NT2/D1 (cell line): Measurements from ENCODE around the gene PODNL1.

Source experiments
- DNase-seq: peaks from one replicate; pipeline ENCODE4 v3.0.0-alpha.2; 2011; ENCODE audit warnings: low read depth, low spot score
- H3K27me3 ChIP-seq: 2 replicates; pipeline ENCODE4 v1.6.0; 2011; ENCODE audit warnings: mild to moderate bottlenecking; ENCODE audit not compliant: insufficient read length, insufficient read depth
- H3K36me3 ChIP-seq: 2 replicates; pipeline ENCODE4 v1.6.1; 2011; ENCODE audit warnings: mild to moderate bottlenecking, low read length, mixed read lengths; ENCODE audit not compliant: insufficient read depth, insufficient read length
- H3K4me1 ChIP-seq: 2 replicates; pipeline ENCODE4 v1.5.1; 2011; ENCODE audit not compliant: insufficient read depth, insufficient read length
- H3K4me3 ChIP-seq: 2 replicates; pipeline ENCODE4 v1.5.1; 2011; ENCODE audit warnings: low read depth; ENCODE audit not compliant: insufficient read length
- H3K9ac ChIP-seq: 2 replicates; pipeline ENCODE4 v1.6.0; 2011; ENCODE audit warnings: low read depth; ENCODE audit not compliant: insufficient read length
- H3K9me3 ChIP-seq: 2 replicates; pipeline ENCODE4 v1.5.1; 2011; ENCODE audit warnings: mild to moderate bottlenecking, low read length; ENCODE audit not compliant: insufficient read depth
- SUZ12 ChIP-seq: IDR thresholded peaks from 2 replicates; pipeline ENCODE4 v1.6.1; 2011; ENCODE audit not compliant: insufficient read length, insufficient read depth; ENCODE audit errors: extremely low read depth
- YY1 ChIP-seq: IDR thresholded peaks from 2 replicates; pipeline ENCODE4 v1.6.1; 2011; ENCODE audit not compliant: insufficient read length, insufficient read depth
- ZNF274 ChIP-seq: IDR thresholded peaks from 2 replicates; pipeline ENCODE4 v1.6.1; 2011; ENCODE audit warnings: mild to moderate bottlenecking, low read depth, low read length

Gene PODNL1

GRCh38 chr19:13963603-13964105 is 25.4 kb upstream of the PODNL1 start:
- no peaks in the 10 kb centered on the region for H3K9me3 ChIP-seq
- H3K27me3 ChIP-seq, result no peaks in the 10 kb centered on the region
- DNase-seq, result no peak
- peaks cover 22% of the 10 kb centered on the region for H3K4me1 ChIP-seq
- no peak overlapping the region for H3K4me3 ChIP-seq
- H3K36me3 ChIP-seq, result peaks cover 86% of the 10 kb centered on the region
- TF ChIP-seq SUZ12, result no peak
- TF ChIP-seq YY1, result no peak
- TF ChIP-seq ZNF274, result no peak
- no peak overlapping the region for H3K9ac ChIP-seq

- H3K36me3 ChIP-seq, result peaks cover 86% of the 10 kb centered on the region
- DNase-seq, result no peak
- no peaks in the 10 kb centered on the region for H3K27me3 ChIP-seq
- TF ChIP-seq ZNF274 (no peak), SUZ12 (no peak), YY1 (no peak)
- peaks cover 22% of the 10 kb centered on the region for H3K4me1 ChIP-seq
- H3K9ac ChIP-seq, result no peak overlapping the region
- no peaks in the 10 kb centered on the region for H3K9me3 ChIP-seq
- no peak overlapping the region for H3K4me3 ChIP-seq
Measured at GRCh38 chr19:13962699-13963602, 24.7 kb upstream of the PODNL1 start.

GRCh38 chr19:13961826-13962698 is 23.8 kb upstream of the PODNL1 start:
- H3K27me3 ChIP-seq, result no peaks in the 10 kb centered on the region
- no peak for TF ChIP-seq SUZ12
- TF ChIP-seq YY1, result no peak
- TF ChIP-seq ZNF274, result no peak
- H3K9me3 ChIP-seq, result no peaks in the 10 kb centered on the region
- H3K4me3 ChIP-seq, result no peak overlapping the region
- H3K4me1 ChIP-seq, result peaks cover 22% of the 10 kb centered on the region
- DNase-seq, result no peak
- H3K36me3 ChIP-seq, result peaks cover 88% of the 10 kb centered on the region
- no peak overlapping the region for H3K9ac ChIP-seq

GRCh38 chr19:13960863-13961784 is 22.9 kb upstream of the PODNL1 start:
- H3K9me3 ChIP-seq, result no peaks in the 10 kb centered on the region
- no peak overlapping the region for H3K4me3 ChIP-seq
- peaks cover 88% of the 10 kb centered on the region for H3K36me3 ChIP-seq
- no peak for TF ChIP-seq SUZ12
- no peak for TF ChIP-seq YY1
- no peak for TF ChIP-seq ZNF274
- H3K27me3 ChIP-seq, result no peaks in the 10 kb centered on the region
- DNase-seq, result no peak
- H3K4me1 ChIP-seq, result peaks cover 22% of the 10 kb centered on the region
- no peak overlapping the region for H3K9ac ChIP-seq

GRCh38 chr19:13959962-13960862 is 22.0 kb upstream of the PODNL1 start:
- no peak overlapping the region for H3K4me3 ChIP-seq
- H3K4me1 ChIP-seq, result peaks cover 19% of the 10 kb centered on the region
- H3K36me3 ChIP-seq, result peaks cover 88% of the 10 kb centered on the region
- no peak overlapping the region for H3K9ac ChIP-seq
- H3K27me3 ChIP-seq, result no peaks in the 10 kb centered on the region
- TF ChIP-seq ZNF274 (no peak), YY1 (no peak), SUZ12 (no peak)
- DNase-seq, result no peak
- H3K9me3 ChIP-seq, result no peaks in the 10 kb centered on the region
